SH-SY5Y (cell line): Measurements from ENCODE around the gene CLPSL1.

Experiments used
- GATA2 ChIP-seq: IDR thresholded peaks from 2 replicates; pipeline ENCODE4 v1.6.1; 2011; ENCODE audit warnings: mild to moderate bottlenecking, low read depth, low read length
- GATA3 ChIP-seq: IDR thresholded peaks from 2 replicates; pipeline ENCODE4 v1.6.1; 2011; ENCODE audit warnings: low read depth, mild to moderate bottlenecking, low read length, moderate library complexity

CLPSL1 gene, protein sequence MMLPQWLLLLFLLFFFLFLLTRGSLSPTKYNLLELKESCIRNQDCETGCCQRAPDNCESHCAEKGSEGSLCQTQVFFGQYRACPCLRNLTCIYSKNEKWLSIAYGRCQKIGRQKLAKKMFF

DNA sequence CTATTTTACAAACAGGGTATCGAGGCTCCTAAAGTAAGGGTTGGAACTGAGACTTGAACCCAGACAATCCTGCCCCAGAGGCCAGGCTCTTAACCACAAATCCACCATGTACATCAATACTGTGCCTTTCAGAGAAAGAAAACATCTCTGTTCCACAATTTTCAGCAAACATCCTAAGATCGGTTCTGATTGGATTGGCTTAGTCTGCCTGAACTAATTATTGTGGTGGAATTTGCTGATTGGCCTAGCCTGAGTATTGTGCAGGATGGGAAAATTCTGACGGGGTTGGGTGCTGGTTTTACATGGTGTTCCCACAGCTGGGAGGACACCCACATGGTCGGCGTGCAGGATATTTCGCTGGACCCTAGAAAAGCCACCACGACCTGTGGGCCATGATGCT, at the start of gene CLPSL1:
Gene CLPSL1, plus strand, starts transcription at position 301 of the 400 bp plus-strand sequence. Its CDS starts 92 bp downstream, at position 393.
- TF ChIP-seq GATA2 (no peak), GATA3 (no peak)

DNA sequence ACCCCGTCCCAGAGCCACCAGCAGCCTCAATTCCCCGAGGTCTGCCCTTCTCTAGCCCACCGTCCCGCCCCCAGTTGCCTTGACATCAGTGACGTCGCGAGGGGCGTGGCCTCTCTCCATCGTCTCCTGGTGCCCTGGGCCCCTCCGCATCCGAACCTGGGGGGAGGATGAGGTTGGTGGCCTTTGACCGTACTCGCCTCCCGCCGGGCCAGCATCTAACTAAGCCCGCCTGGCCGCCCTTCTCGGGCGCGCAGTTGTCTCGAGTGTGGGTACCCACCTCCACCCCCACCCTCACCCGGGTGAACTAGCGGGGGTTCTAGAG, 49.4 kb upstream of the CLPSL1 start:
- TF ChIP-seq GATA2 (no peak), GATA3 (no peak)

DNA sequence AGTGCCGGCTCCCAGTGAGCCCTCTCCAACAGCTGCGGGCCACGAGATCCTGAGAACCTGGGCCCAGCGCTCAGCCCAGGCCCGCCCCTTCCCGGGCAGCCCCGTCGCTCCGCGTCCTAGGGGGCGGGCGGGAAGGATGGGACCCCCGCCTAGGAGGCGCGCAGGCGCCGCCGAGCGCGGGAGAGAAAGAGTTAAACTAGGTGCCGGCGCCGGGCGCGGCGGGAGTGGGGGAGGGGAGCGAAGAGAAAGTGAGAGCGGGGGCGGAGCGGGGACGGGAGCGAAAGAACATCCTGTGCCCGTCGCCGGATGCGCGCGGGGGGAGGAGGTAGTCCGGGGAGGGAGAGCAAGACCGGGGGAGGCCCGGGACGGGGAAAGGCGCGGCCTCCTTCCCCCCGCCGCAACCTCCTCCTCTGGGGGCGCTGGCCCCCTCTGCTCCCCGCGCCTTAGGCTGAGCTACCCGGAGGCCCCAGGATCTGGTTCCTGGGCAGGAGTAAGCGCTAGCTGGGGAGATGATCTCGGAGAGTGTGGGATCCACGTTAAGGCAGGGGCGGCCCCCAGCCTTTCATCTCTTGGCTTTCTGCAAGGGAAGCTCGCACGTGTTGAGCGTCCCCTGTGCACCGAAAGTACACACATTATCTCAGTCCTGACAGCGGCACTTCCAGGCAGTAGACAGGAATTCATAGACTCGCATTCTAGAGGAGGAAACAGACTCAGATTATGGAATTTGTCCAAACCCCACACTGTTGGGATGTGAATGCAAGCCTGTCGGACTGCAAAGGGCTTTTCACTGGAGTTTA, 48.9 kb upstream of the CLPSL1 start:
- TF ChIP-seq GATA2 (no peak), GATA3 (no peak)

DNA sequence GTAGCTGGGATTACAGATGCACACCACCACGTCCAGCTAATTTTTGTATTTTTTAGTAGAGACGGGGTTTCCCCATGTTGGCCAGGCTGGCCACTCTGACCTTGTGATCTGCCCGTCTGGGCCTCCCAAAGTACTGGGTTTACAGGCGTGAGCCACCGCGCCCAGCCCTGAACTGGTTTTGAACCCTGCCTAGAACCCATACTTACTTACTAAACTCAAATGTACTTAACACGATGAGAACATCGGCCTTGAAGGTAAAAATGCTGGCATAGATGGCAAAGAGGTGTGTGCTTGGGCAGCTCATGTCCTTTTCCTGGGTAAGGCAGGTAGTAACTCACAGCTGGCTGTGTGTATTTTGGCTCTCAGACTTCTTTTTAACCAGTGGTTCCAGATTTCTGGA, 47.2 kb upstream of the CLPSL1 start:
- TF ChIP-seq GATA3 (no peak), GATA2 (no peak)

DNA sequence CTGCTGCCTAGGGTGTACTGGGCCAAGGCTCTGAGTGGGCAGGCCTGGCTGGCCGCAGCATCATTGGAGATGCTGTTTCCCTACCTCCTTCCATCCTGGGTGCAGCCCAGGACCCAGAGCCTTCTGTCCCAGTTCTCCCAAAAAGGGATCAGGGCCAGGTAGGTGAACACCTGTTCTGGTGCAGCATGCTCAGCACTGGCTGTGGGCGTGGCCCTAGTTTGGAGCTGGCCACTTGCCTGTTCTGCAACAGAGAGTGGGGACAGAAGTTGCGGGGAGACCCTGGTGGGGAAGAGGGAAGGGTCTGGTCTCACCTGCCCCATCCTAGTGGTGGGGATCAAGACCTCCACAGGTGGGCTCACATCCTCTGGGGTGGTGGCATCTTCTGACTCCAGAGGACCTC, 45.4 kb upstream of the CLPSL1 start:
- TF ChIP-seq GATA3 (no peak), GATA2 (no peak)

DNA sequence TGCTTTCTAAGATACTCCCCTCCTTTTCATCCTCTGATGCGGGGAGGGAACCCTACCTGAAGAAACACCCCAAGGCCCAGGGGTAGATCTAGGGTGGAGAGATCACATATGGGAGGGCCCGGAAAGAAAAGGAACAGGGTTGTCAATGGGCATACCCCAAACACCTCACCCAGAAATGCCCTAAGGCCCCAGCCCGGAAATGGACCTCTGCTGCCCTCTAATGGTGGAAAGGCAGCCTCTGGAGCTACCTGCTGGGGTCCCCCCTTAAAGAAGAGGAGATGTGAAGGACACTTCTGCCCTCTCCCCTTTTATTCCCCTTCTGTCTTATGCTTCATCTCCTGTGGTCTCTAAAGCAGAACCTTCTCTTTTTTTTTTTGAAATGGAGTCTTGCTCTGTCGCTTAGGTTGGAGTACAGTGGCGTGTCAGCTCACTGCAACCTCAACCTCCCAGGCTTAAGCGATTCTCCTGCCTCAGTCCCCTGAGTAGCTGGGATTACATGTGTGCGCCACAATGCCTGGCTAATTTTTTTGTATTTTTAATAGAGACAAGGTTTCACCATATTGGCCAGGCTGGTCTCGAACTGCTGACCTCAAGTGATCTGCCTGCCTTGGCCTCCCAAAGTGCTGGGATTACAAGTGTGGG, 44.4 kb upstream of the CLPSL1 start:
- TF ChIP-seq GATA2 (no peak), GATA3 (no peak)

DNA sequence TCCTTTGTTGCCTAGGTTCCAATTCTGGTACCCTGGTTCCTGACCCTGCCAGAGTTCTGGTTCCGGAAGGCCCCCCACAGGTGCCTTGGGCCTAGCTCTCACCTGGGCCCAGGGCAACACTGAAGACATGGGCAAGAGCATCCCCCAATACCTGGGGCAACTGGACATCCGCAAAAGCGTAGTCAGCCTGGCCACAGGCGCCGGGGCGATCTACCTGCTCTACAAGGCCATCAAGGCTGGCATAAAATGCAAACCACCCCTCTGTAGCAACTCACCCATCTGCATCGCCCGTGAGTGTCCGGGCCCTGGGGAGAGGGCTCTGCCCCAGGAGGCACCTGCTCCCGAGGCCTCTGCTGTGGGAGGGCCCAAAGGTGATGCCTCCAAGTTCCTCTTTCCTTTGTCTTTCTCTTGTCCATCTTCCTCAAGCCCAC, 43.8 kb upstream of the CLPSL1 start, which contains the start of gene ARMC12:
Gene ARMC12, plus strand, starts transcription at position 51 of the 431 bp plus-strand sequence. Its CDS starts 77 bp downstream, at position 128.
- TF ChIP-seq GATA2 = no peak
- TF ChIP-seq GATA3 = no peak

DNA sequence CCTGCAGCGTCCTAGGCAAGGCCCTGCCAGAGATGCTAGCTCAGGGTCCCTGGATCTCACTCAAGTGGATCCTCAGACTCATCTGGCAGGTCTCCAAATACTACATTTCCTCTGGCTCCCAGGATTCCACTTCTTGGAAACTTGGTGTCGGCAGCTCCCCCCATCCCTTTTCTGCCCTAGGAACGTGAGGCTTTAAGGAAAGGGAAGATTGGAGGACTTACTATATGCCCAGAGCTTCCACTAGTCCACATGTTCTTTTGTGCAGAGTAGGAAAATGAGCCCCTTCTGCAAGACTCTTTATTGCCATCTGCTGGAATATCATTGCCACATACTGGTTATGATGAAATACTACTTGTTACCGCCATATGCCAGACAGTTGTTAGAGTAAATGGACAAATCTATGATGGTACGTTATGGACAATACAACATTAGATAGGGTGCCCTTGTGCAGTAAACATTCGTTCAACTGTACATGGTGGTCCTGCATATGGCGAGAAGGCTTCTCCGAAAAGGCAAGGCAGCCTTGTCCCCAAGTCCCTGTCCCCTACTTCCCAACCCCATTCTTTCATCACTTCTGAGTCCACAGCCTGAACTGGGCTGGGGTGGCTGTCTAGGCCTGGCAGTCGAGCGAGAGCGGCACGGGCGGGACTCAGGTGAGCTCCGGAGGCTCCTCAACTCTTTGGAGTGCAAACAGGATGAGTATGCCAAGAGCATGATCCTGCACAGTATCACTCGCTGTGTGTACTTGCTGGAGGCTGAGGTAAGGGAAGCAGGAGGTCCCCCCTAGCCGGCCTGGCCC, 43.2 kb upstream of the CLPSL1 start:
- TF ChIP-seq GATA2 = no peak

DNA sequence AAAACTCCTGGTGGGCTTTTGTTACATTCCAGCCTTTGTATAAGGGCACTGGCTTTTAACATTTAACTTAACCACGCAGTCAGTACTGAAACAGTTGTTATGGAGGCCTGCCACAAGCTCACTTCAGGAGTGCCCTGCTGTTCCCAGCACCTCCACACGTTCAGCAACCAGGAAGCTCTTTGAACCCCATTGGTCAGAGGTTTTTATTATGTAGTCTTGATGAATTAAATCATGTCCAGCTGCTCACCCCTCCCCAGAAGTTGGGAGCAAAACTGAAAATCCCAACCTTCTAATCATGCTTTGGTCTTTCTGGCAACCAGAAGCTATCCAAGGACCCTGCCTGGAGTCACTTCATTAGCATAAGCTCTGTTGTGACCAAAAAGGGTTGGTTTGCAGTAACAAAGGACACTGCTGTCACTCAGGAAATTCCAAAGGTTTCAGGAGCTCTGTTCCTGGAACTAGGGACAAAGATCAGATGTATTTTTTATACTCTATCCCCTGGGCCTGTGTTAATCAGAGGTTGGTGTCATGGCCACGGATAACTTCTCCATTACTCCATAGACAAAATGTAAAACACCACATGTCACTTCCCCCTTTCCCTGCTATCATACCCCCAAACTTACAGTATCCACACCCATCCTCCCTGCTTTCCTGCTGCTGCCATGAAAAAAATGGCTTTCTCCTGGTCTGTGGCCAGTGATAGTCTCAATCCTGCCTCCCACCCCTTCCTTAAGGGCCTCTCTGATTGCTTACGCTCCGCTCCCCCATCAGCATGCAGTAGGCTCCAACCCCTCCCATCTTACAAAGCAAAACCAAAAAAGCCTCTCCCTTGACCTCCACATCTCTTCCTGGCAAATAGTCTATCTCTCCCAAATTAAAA, 40.9 kb upstream of the CLPSL1 start:
- TF ChIP-seq GATA3 (no peak), GATA2 (no peak)

DNA sequence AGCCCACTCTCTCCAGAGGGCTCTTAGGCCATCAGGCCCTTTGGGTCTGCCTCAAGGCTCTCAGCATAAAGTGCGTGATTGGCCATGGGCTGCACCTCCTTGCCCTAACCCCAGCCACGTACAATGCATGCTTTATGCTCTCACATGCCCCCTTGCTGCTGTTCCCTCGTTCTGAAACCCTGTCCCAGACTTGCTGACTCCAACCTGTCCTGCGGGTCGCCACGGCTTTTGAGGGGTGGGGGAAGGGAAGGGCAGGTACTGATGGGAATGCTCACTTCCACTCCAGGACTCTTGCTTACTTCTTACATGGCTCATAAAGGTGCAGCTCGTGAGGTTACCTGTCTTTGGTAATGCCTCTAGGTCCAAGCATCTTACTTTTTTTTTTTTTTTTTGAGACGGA, 38.0 kb upstream of the CLPSL1 start:
- TF ChIP-seq GATA2 = no peak
- no peak for TF ChIP-seq GATA3

DNA sequence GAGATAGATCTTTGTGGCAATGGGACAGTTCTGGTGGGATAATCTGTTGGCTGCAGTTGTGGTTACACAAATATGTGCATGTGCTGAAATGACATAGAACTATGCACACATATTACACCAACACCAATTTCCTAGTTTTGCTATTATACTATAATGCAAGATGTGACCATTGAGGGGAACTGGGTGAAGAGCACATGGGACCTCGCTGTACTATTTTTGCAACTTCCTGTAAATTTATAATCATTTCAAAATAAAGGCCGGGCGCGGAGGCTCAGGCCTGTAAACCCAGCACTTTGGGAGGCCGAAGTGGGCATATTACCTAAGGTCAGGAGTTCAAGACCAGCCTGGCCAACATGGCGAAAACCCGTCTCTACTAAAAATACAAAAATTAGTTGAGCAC, 35.3 kb upstream of the CLPSL1 start:
- TF ChIP-seq GATA3 (no peak), GATA2 (no peak)

DNA sequence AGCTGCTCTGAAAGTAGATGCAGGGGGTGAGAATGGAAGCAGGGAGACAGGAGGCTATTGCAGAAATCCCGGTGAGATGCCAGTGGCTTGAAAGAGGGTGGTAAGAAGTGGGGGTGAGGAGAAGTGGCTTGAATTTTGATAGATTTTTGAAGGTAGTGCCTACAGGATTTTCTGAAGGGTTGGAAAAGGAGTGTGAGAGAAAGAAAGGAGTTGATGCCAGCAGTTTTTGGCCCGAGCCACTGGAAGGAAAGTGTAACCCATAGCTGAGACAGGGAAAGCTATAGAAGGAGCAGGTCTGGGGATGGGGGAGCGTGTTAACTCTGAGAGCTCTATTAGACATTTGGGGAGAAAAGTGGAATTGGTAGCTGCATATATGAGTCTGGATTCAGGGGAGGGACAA, 34.3 kb upstream of the CLPSL1 start:
- TF ChIP-seq GATA2 = no peak
- no peak for TF ChIP-seq GATA3

DNA sequence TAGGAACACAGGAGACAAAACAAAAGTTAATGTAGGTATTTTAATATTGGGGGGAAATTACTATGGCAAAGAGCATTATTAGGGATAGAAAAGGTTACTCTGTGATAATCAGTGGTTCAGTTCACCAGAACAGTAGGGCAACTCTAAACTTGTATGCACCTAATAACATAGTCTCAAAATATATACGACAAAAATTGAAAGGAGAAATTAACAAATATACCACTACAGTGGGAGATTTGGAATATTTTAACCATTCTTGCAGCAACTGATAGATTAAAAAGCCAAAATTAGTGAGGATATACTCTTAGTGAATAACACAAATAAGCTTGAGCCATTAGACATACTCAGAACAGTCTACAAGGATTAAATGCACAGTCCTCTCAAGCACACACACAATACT, 32.9 kb upstream of the CLPSL1 start:
- TF ChIP-seq GATA3 = no peak
- TF ChIP-seq GATA2 = no peak
